Liver (tissue), 3 donors: Measurements from ENCODE around the gene PCBP4.

Source experiments
- ATF3 ChIP-seq: IDR thresholded peaks from 2 replicates; pipeline ENCODE4 v1.6.1; 2016; ENCODE audit warnings: antibody characterized with exemption
- CTCF ChIP-seq: fragments of 150-350 bp; IDR thresholded peaks from 2 replicates; pipeline ENCODE4 v1.5.1; 2017; ENCODE audit warnings: improper control_type of control experiment, low read depth, low read length; ENCODE audit not compliant: missing input control
- GABPA ChIP-seq, 2 donors: IDR thresholded peaks in 1 of 2; conservative IDR thresholded peaks in 1 of 2; 2 replicates each; pipeline ENCODE4 v1.6.1; 2016; ENCODE audit warnings: antibody characterized with exemption in 2 of 2, mild to moderate bottlenecking in 1 of 2, moderate library complexity in 1 of 2
- JUND ChIP-seq, 2 donors: IDR thresholded peaks; 2 replicates each; pipeline ENCODE4 v1.6.1; 2016; ENCODE audit warnings: antibody characterized with exemption in 2 of 2
- MAX ChIP-seq: IDR thresholded peaks from 2 replicates; pipeline ENCODE4 v1.6.1; 2016; ENCODE audit warnings: antibody characterized with exemption
- NR2F2 ChIP-seq: IDR thresholded peaks from 2 replicates; pipeline ENCODE4 v1.6.1; 2016; ENCODE audit warnings: antibody characterized with exemption
- RAD21 ChIP-seq, 2 donors: IDR thresholded peaks; 2 replicates each; pipeline ENCODE4 v1.6.1; 2016; ENCODE audit warnings: antibody characterized with exemption in 2 of 2, mild to moderate bottlenecking in 2 of 2
- RXRA ChIP-seq, 2 donors: IDR thresholded peaks; 2 replicates each; pipeline ENCODE4 v1.6.1; 2017 to 2018; ENCODE audit warnings: antibody characterized with exemption in 2 of 2, mild to moderate bottlenecking in 1 of 2
- SP1 ChIP-seq: IDR thresholded peaks from 2 replicates; pipeline ENCODE4 v1.6.1; 2018; ENCODE audit warnings: antibody characterized with exemption, mild to moderate bottlenecking
- TAF1 ChIP-seq: conservative IDR thresholded peaks from 2 replicates; pipeline ENCODE4 v1.6.1; 2016; ENCODE audit warnings: antibody characterized with exemption, mild to moderate bottlenecking
- TF ChIP-seq, protein P1 (sequence below): IDR thresholded peaks from 2 replicates; pipeline ENCODE4 v1.6.1; 2016; ENCODE audit warnings: antibody characterized with exemption, mild to moderate bottlenecking
- donor health status: healthy.
- donor health status: healthy.

DNA sequence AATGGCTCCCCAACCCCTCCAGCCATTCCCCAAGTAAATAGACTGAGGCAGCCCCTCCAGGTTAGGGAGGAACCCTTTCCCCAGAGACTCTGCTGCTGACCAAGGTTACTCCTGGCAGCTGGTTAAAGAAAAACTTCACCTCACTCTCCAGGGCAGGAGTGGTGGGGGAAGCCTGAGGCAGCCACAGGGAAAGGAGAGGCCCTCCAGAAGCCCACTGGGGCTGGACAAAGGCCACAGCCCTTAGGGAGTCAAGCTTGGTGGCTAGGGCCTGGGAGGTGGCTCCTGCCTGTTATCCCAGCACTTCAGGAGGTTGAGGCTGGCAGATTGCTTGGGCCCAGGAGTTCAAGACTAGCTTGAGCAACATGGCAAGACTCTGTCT is 17.0 kb upstream of the PCBP4 start:
- TF ChIP-seq CTCF, result no peak
- TF ChIP-seq, protein P1, sequence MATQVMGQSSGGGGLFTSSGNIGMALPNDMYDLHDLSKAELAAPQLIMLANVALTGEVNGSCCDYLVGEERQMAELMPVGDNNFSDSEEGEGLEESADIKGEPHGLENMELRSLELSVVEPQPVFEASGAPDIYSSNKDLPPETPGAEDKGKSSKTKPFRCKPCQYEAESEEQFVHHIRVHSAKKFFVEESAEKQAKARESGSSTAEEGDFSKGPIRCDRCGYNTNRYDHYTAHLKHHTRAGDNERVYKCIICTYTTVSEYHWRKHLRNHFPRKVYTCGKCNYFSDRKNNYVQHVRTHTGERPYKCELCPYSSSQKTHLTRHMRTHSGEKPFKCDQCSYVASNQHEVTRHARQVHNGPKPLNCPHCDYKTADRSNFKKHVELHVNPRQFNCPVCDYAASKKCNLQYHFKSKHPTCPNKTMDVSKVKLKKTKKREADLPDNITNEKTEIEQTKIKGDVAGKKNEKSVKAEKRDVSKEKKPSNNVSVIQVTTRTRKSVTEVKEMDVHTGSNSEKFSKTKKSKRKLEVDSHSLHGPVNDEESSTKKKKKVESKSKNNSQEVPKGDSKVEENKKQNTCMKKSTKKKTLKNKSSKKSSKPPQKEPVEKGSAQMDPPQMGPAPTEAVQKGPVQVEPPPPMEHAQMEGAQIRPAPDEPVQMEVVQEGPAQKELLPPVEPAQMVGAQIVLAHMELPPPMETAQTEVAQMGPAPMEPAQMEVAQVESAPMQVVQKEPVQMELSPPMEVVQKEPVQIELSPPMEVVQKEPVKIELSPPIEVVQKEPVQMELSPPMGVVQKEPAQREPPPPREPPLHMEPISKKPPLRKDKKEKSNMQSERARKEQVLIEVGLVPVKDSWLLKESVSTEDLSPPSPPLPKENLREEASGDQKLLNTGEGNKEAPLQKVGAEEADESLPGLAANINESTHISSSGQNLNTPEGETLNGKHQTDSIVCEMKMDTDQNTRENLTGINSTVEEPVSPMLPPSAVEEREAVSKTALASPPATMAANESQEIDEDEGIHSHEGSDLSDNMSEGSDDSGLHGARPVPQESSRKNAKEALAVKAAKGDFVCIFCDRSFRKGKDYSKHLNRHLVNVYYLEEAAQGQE, result no peak
- no peak for TF ChIP-seq SP1
- no peak for TF ChIP-seq RAD21 (IDR thresholded peaks at IDR 0.05)
- no peak for TF ChIP-seq NR2F2
- no peak for TF ChIP-seq TAF1
- TF ChIP-seq GABPA (IDR thresholded peaks at IDR 0.05 in 1 of 2, conservative IDR thresholded peaks at IDR 0.05 in 1 of 2), result no peak
- TF ChIP-seq RXRA (IDR thresholded peaks at IDR 0.05), result no peak
- no peak for TF ChIP-seq MAX
- TF ChIP-seq ATF3, result no peak
- TF ChIP-seq JUND (IDR thresholded peaks at IDR 0.05), result no peak
